Osteocyte (in vitro differentiated cells): ENCODE measurements around the gene UBAC2. TPM values are rescaled to one million over a fixed set of nuclear protein-coding genes. Genes with fewer than 3 reads are reported as not detected.

Experiments
- DNase-seq: peaks from one replicate; pipeline ENCODE4 v3.0.0; 2021; ENCODE audit warnings: mixed read lengths; ENCODE audit not compliant: unreplicated experiment; ENCODE audit errors: extremely low spot score
- H3K27ac Mint-ChIP-seq: one replicate; pipeline ENCODE4 v1.8.0; 2021; ENCODE audit warnings: mild to moderate bottlenecking, mixed read lengths; ENCODE audit not compliant: unreplicated experiment
- H3K27me3 Mint-ChIP-seq: one replicate; pipeline ENCODE4 v1.8.0; 2021; ENCODE audit warnings: mixed read lengths; ENCODE audit not compliant: unreplicated experiment
- H3K36me3 Mint-ChIP-seq: one replicate; pipeline ENCODE4 v1.8.0; 2021; ENCODE audit warnings: mixed read lengths; ENCODE audit not compliant: unreplicated experiment
- H3K4me1 Mint-ChIP-seq: one replicate; pipeline ENCODE4 v1.8.0; 2021; ENCODE audit warnings: mixed read lengths; ENCODE audit not compliant: unreplicated experiment
- H3K4me3 Mint-ChIP-seq: one replicate; pipeline ENCODE4 v1.8.0; 2021; ENCODE audit warnings: mild to moderate bottlenecking, moderate library complexity, mixed read lengths; ENCODE audit not compliant: unreplicated experiment
- H3K9me3 Mint-ChIP-seq: one replicate; pipeline ENCODE4 v1.8.0; 2021; ENCODE audit warnings: mixed read lengths; ENCODE audit not compliant: unreplicated experiment
- total RNA-seq: library from RNA; stranded (reverse); gene quantifications from 2 replicates; pipeline ENCODE4 v1.2.1, GENCODE V29; 2021
- TF ChIP-seq, protein P1 (sequence below): fragments of 200-600 bp; sonication (generic); IDR thresholded peaks from 2 replicates; pipeline ENCODE4 v1.5.0; 2021; ENCODE audit warnings: antibody characterized with exemption, mild to moderate bottlenecking, moderate library complexity

The UBAC2 gene
- total RNA-seq, 1 donor from 2014 or later: 64.0 TPM

DNA sequence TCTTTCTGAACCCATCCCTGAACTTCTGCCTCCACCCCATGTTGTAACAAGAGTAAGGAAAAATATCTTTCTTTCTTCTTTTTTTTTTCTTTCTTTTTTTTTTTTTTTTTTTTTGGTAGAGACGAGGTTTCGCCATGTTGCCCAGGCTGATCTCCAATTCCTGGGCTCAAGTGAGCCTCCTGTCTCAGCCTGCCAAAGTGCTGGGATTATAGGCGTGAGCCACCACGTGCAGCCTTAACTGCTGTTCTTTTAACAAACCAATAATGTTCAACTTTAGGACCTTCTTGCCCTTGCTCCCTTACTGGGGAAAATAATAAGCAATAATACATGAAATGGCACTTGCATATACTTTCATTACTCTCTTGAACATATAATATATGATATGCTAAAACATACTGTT lies 86.9 kb downstream of the UBAC2 start:
- H3K4me1 Mint-ChIP-seq: peaks cover 33% of the 10 kb centered on the region
- TF ChIP-seq, protein P1, sequence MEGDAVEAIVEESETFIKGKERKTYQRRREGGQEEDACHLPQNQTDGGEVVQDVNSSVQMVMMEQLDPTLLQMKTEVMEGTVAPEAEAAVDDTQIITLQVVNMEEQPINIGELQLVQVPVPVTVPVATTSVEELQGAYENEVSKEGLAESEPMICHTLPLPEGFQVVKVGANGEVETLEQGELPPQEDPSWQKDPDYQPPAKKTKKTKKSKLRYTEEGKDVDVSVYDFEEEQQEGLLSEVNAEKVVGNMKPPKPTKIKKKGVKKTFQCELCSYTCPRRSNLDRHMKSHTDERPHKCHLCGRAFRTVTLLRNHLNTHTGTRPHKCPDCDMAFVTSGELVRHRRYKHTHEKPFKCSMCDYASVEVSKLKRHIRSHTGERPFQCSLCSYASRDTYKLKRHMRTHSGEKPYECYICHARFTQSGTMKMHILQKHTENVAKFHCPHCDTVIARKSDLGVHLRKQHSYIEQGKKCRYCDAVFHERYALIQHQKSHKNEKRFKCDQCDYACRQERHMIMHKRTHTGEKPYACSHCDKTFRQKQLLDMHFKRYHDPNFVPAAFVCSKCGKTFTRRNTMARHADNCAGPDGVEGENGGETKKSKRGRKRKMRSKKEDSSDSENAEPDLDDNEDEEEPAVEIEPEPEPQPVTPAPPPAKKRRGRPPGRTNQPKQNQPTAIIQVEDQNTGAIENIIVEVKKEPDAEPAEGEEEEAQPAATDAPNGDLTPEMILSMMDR: no peak
- DNase-seq: no peak
- no peak overlapping the region for H3K4me3 Mint-ChIP-seq
- H3K27ac Mint-ChIP-seq: no peak overlapping the region
- no peaks in the 10 kb centered on the region for H3K27me3 Mint-ChIP-seq
- H3K9me3 Mint-ChIP-seq: no peaks in the 10 kb centered on the region
- H3K36me3 Mint-ChIP-seq: peaks cover 4% of the 10 kb centered on the region

DNA sequence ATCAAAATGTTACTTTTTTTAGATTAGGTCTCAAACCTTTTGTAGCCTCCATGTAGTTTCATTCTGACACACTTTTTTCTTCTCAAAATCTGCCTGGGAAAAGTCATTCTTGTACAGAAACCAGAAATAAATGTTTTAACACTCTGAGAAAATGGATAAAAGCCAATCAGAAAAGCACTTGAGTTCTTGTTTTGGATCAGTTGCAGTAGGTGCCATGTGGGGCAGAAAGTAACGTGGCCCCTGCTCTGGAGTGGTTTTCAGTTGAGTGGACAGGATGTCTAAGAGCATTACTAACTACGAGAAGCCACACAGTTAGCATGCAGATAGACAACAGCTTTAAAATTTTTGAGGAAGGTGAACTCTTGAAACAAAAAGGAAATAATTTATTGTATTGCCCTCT lies 87.4 kb downstream of the UBAC2 start:
- H3K4me1 Mint-ChIP-seq: peaks cover 28% of the 10 kb centered on the region

DNA sequence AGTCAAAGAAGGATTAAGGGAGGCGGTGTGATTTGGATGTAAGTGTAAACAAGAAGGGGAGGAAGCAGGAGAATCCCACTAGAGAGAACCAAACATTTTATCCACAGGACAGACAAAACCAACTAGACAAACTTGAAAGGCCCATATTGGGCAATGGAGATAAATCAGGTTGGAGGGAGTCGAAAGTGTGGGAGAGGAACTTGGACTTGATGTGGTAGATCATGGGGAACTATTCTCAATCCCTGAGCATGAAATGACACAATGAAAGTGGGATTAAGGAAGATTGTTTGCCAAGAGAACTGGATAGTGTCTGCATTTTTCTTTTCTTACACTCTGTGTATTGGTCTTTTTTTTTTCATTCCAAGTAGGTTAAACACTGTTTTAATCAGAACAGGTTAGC lies 88.6 kb downstream of the UBAC2 start:
- Mint-ChIP-seq H3K27ac (no peak overlapping the region), H3K27me3 (no peaks in the 10 kb centered on the region), H3K4me3 (no peak overlapping the region), H3K9me3 (no peaks in the 10 kb centered on the region), H3K36me3 (peaks cover 4% of the 10 kb centered on the region), H3K4me1 (peaks cover 25% of the 10 kb centered on the region)
- no peak for DNase-seq
- TF ChIP-seq, protein P1: no peak

More for the DNA sequence above, 87.4 kb downstream of the UBAC2 start:
- H3K36me3 Mint-ChIP-seq: peaks cover 4% of the 10 kb centered on the region
- H3K27ac Mint-ChIP-seq: peak overlapping the region; percentile 72
- no peaks in the 10 kb centered on the region for H3K9me3 Mint-ChIP-seq
- no peak for DNase-seq
- H3K4me3 Mint-ChIP-seq: no peak overlapping the region
- H3K27me3 Mint-ChIP-seq: no peaks in the 10 kb centered on the region
- TF ChIP-seq, protein P1: no peak

DNA sequence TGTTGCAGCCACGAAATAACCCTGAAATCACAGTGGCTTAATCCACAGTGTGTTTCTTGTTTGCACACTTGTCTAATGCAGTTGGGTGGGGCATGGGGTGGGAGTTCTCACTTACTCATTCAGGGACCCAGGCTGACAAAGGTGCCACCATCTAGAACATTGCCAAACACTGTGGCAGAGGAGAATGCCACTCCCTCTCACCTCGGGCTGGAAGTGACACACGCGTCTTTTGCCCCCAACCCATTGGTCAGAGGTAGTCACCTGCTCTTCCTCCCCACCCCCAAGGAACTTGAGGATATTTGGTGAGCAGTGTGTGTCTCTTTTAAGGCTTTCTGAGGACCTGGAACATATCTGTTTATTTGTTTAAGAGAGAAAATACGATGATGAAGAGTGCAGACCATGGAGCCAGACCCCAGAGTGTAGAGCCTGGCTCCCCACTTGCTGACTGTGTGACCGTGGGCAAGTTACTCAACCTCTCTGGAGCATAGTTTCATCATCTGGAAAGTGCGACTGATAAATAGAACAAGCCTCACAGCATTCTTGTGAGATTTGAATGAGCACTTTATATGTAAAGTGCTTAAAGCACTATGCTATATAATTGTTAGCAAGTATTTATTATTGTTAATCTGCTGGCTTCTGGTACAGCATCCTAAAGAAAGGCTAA lies 89.2 kb downstream of the UBAC2 start:
- DNase-seq: no peak
- H3K27ac Mint-ChIP-seq: no peak overlapping the region
- H3K4me1 Mint-ChIP-seq: peaks cover 19% of the 10 kb centered on the region
- H3K9me3 Mint-ChIP-seq: no peaks in the 10 kb centered on the region
- no peak overlapping the region for H3K4me3 Mint-ChIP-seq
- no peaks in the 10 kb centered on the region for H3K27me3 Mint-ChIP-seq
- TF ChIP-seq, protein P1: no peak
- peaks cover 4% of the 10 kb centered on the region for H3K36me3 Mint-ChIP-seq

DNA sequence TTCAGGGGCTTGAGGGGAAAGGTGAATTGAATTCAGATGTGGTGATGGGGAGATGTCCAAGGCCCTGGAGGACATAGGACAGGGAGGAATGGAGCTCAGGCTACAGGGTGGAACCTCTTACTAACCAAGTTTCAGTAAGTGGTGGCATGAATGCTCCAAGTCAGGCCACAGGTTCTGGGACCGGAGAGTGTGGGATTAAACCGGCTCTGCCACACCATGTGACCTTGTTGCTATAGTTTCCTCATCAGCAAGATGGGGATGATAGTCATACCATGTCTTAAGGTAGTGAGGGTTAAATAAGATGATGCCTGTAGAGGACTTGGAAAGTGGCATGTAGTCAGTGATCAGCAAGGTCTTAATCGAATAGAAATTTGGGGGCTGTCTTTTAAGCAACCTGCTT lies 90.2 kb downstream of the UBAC2 start:
- DNase-seq: no peak
- peaks cover 22% of the 10 kb centered on the region for H3K4me1 Mint-ChIP-seq
- H3K9me3 Mint-ChIP-seq: no peaks in the 10 kb centered on the region
- TF ChIP-seq, protein P1: no peak
- H3K36me3 Mint-ChIP-seq: peaks cover 5% of the 10 kb centered on the region
- no peak overlapping the region for H3K27ac Mint-ChIP-seq
- no peak overlapping the region for H3K4me3 Mint-ChIP-seq
- no peaks in the 10 kb centered on the region for H3K27me3 Mint-ChIP-seq
